Suprapubic skin (tissue), 3 donors: ENCODE data around the gene MICAL2.

ENCODE experiments used
- CTCF ChIP-seq, 2 donors: fragments of 200-600 bp in 1 of 2; fragments of 450-650 bp in 1 of 2; sonication (generic) in 1 of 2; IDR thresholded peaks; one replicate each; pipeline ENCODE4 v1.5.1; 2016 to 2019; ENCODE audit warnings: antibody characterized with exemption in 2 of 2, mild to moderate bottlenecking in 1 of 2, moderate library complexity in 1 of 2
- POLR2A ChIP-seq, 2 donors: fragments of 450-650 bp; IDR thresholded peaks; one replicate each; pipeline ENCODE4 v1.6.1; 2017; ENCODE audit warnings: antibody characterized with exemption in 2 of 2, mild to moderate bottlenecking in 2 of 2, moderate library complexity in 2 of 2

DNA sequence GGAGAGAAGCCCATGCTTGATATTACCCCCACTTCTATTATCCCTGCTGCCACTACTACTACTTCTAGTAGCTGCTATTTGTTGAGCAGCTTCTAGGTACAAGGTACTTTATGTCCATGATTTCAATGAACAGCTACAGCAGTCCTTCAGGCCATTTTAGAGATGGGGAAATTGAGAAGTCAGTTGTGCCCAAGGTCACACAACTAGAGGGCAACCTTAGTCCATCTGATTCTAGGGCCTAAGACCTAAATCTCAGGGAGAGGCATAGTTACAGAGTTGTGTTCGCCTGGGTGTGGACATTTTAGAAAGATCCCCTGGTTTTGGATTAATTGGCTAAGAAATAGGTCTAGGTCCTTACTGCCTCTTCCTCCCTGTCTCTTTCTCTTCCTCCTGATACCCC, 52.3 kb downstream of the MICAL2 start:
- TF ChIP-seq CTCF (IDR thresholded peaks at IDR 0.05) (no peak), POLR2A (IDR thresholded peaks at IDR 0.05) (no peak)
